ENCODE results near the gene RASA3. TPM values are rescaled to one million over a fixed set of nuclear protein-coding genes. Genes with fewer than 3 reads are reported as not detected.

Gene RASA3
- total RNA-seq, 1 experiment from 2014 or later: 10.0 TPM

GRCh38 chr13:113950451-113951245 is 181.8 kb downstream of the RASA3 start:
- no peak overlapping the region for H3K27ac ChIP-seq
- ChIA-PET POLR2A (ENCODE audit: unreplicated experiment) (no interaction called here), CTCF (interaction anchor here (0.6 kb wide), 2 partner anchors 306 to 382 kb away, joined by 3 to 4 read pairs; no protein-coding TSS in a partner anchor)
- H3K4me2 ChIP-seq: peak overlapping the region; percentile 48
- no peaks in the 10 kb centered on the region for H3K79me2 ChIP-seq (ENCODE audit: low read depth)
- intact Hi-C loops (cut with micrococcal nuclease; ENCODE audit: unreplicated experiment): loop anchor here (1.0 to 2.0 kb wide), 4 partner anchors 65 to 284 kb away; partner anchors contain the start of gene CDC16
- H3K4me3 ChIP-seq: no peak overlapping the region
- H2AFZ ChIP-seq: no peak overlapping the region
- H3K4me1 ChIP-seq (replicated peaks; ENCODE audit: insufficient read depth): no peaks in the 10 kb centered on the region
- TF ChIP-seq CTCF (conservative IDR thresholded peaks at IDR 0.05) (no peak), EZH2 (IDR thresholded peaks at IDR 0.05; ENCODE audit: low read depth) (no peak)
- H3K9me2 ChIP-seq (ENCODE audit: insufficient read depth): no peaks in the 10 kb centered on the region
- no TSS peak for BruUV-seq (replicated peaks)
- H4K20me1 ChIP-seq (ENCODE audit: insufficient read depth): no peaks in the 10 kb centered on the region
- H3K27me3 ChIP-seq (ENCODE audit: insufficient read depth, low read depth): no peaks in the 10 kb centered on the region
- H3K9me3 ChIP-seq (ENCODE audit: insufficient read depth, low read depth): no peaks in the 10 kb centered on the region
- peak in 1 of 2 experiments; percentile 9 for DNase-seq
- no peaks in the 10 kb centered on the region for H3F3A ChIP-seq (ENCODE audit: insufficient read depth, low read depth)
- no peaks in the 10 kb centered on the region for H3K36me3 ChIP-seq (ENCODE audit: low read depth)

GRCh38 chr13:113949546-113949945 is 182.9 kb downstream of the RASA3 start:
- Histone ChIP-seq H3F3A (ENCODE audit: insufficient read depth, low read depth) (no peaks in the 10 kb centered on the region), H3K36me3 (ENCODE audit: low read depth) (no peaks in the 10 kb centered on the region), H3K9me2 (ENCODE audit: insufficient read depth) (no peaks in the 10 kb centered on the region), H3K79me2 (ENCODE audit: low read depth) (no peaks in the 10 kb centered on the region), H3K27me3 (ENCODE audit: insufficient read depth, low read depth) (no peaks in the 10 kb centered on the region), H3K9me3 (ENCODE audit: insufficient read depth, low read depth) (no peaks in the 10 kb centered on the region), H3K4me2 (no peak overlapping the region), H3K4me1 (replicated peaks; ENCODE audit: insufficient read depth) (no peaks in the 10 kb centered on the region), H2AFZ (no peak overlapping the region), H3K27ac (no peak overlapping the region), H3K4me3 (no peak overlapping the region), H4K20me1 (ENCODE audit: insufficient read depth) (no peaks in the 10 kb centered on the region)
- DNase-seq: no peak
- CTCF ChIA-PET: no interaction called here
- no peak for TF ChIP-seq CTCF (conservative IDR thresholded peaks at IDR 0.05)
- no peak for TF ChIP-seq EZH2 (IDR thresholded peaks at IDR 0.05; ENCODE audit: low read depth)
- intact Hi-C loops (cut with micrococcal nuclease; ENCODE audit: unreplicated experiment): loop anchor here (5.0 kb wide), 1 partner anchor 52 kb away; no protein-coding TSS in a partner anchor
- POLR2A ChIA-PET (ENCODE audit: unreplicated experiment): no interaction called here
- BruUV-seq (replicated peaks): no TSS peak

- Histone ChIP-seq H3K9me3 (ENCODE audit: insufficient read depth, low read depth) (no peaks in the 10 kb centered on the region), H2AFZ (no peak overlapping the region), H3K4me1 (replicated peaks; ENCODE audit: insufficient read depth) (no peaks in the 10 kb centered on the region), H3F3A (ENCODE audit: insufficient read depth, low read depth) (no peaks in the 10 kb centered on the region), H3K4me3 (no peak overlapping the region), H3K4me2 (no peak overlapping the region), H3K9me2 (ENCODE audit: insufficient read depth) (no peaks in the 10 kb centered on the region), H4K20me1 (ENCODE audit: insufficient read depth) (no peaks in the 10 kb centered on the region), H3K79me2 (ENCODE audit: low read depth) (no peaks in the 10 kb centered on the region), H3K27me3 (ENCODE audit: insufficient read depth, low read depth) (no peaks in the 10 kb centered on the region), H3K27ac (no peak overlapping the region), H3K36me3 (ENCODE audit: low read depth) (no peaks in the 10 kb centered on the region)
- POLR2A ChIA-PET (ENCODE audit: unreplicated experiment): no interaction called here
- BruUV-seq (replicated peaks): no TSS peak
- TF ChIP-seq CTCF (conservative IDR thresholded peaks at IDR 0.05) (no peak), EZH2 (IDR thresholded peaks at IDR 0.05; ENCODE audit: low read depth) (no peak)
- no peak for DNase-seq
- CTCF ChIA-PET: no interaction called here
- intact Hi-C loops (cut with micrococcal nuclease; ENCODE audit: unreplicated experiment): loop anchor here (5.0 kb wide), 1 partner anchor 51 kb away; no protein-coding TSS in a partner anchor
Measured at GRCh38 chr13:113948034-113948742, 184.2 kb downstream of the RASA3 start.
